CD1c-positive myeloid dendritic cell (primary cell): Measurements from ENCODE around the gene DIP2B.
A peak's percentile ranks its signal among the peaks of the same experiment; 100 is the strongest.
"Not testable (repeated sequence)": the region's sequence is repeated elsewhere in the genome, so short reads cannot be mapped to it uniquely, and the experiment has no call there.

Source experiments
- DNase-seq: peaks from one replicate; pipeline ENCODE4 v3.0.0-alpha.2; 2016; ENCODE audit errors: extremely low spot score

DIP2B gene

GRCh38 chr12:50765095-50765911 is 260.5 kb downstream of the DIP2B start:
- peak; percentile 71 for DNase-seq

- DNase-seq = no peak
Observed at GRCh38 chr12:50768391-50768790, 263.6 kb downstream of the DIP2B start.

- not testable (repeated sequence) for DNase-seq
Observed at GRCh38 chr12:50768813-50769212, 264.0 kb downstream of the DIP2B start.

DNA sequence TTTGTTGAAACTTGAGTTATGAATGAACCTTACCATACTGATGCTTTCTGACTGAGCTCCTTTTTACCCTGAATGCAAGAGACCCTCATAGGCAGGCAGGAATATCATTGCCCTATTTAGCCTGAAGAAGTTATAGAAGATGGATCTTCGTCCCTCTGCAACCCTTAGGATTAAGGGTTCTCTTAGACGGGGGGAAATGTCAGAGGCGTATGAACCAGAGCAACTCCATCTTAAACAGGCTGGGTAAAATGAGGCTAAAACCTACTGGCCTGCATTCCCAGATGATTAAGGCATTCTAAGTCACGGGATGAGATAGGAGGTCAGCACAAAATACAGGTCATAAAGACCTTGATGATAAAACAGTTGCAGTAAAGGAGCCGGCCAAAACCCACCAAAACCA is 266.6 kb downstream of the DIP2B start:
- DNase-seq = no peak

GRCh38 chr12:50772470-50772869 is 267.7 kb downstream of the DIP2B start:
- no peak for DNase-seq

GRCh38 chr12:50772877-50773276 is 268.1 kb downstream of the DIP2B start:
- no peak for DNase-seq

DNA sequence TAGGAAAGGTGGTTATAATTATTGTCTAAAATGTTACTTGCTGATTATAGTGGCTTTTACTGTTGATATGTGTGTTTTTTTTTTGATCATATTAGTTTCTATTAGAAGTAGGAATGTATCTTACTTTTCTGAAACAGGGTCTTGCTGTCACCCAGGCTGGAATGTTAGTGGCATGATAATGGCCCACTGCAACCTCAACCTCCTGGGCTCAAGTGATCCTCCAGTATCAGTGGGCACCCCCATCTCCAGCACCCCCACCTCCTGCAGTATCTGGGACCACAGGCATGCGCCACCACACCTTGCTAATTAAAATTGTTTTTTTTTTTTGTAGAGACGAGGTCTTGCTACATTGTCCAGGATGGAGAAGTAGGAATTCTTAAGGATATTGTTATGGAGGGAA is 270.5 kb downstream of the DIP2B start:
- no peak for DNase-seq

- no peak for DNase-seq
Observed at GRCh38 chr12:50776749-50777728, 272.3 kb downstream of the DIP2B start.

- DNase-seq = no peak
Observed at GRCh38 chr12:50778663-50779590, 274.1 kb downstream of the DIP2B start.

DNA sequence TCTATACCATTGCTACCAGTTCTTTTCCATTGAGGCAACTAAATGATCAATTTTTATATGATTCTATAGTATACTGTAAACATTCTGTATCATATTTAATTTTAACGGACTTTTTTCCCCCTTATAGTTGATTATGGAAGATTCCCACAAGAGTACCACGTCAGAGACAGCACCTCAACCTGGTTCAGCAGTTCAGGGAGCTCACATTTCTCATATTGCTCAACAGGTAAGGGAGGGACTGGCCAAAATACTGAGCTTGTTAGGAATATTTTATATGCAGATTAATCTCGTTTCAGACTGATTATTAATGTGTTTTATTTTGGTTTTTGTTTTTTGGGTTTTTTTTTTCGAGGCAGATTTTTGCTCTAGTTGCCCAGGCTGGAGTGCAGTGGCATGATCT is 275.2 kb downstream of the DIP2B start:
- DNase-seq = no peak

DNA sequence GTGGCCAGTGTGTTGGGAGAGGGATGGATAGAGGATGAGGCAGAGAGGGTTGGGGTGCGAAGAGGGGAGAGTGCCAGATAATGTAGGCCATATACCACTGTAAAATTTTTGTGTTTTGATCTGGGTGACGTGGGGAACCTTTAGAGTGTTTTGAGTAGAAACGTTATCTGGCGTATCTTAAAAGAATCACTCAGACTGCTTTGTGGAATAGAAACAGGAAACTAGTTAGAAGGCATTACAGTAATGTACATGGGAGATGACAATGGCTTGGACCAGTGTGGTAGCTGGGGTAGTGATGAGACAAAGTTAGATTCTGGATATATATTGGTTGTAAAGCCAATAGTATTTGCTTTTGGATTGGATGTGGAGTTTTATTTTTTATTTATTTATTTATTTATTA is 279.7 kb downstream of the DIP2B start:
- no peak for DNase-seq

DNA sequence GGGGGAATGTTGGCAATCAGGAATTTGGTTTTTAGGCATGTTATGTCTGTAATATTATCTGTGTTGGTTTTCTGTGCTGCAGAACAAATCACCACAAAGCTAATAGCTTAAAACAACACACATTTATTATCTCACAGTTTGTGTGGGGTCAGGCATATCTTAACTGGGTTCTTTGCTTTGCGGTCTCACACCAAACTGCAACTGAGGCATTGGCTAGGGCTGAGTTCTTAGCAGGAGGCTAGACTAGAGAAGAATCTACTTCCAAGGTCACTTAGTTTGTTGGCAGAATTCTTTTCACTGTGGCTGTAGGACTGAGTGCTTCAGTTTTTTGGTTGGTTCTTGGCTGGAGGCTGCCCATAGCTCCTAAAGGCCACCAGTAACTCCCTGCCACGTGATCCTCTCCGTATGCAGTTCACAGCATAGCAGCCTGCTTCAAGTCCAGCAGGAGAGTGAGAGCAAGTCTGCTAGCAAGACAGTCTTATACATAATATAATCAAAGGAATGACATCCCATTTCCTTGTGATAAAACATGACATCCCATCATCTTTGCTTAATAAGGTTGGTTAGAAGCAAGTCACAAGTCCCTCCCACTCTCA is 280.7 kb downstream of the DIP2B start:
- DNase-seq = no peak

DNA sequence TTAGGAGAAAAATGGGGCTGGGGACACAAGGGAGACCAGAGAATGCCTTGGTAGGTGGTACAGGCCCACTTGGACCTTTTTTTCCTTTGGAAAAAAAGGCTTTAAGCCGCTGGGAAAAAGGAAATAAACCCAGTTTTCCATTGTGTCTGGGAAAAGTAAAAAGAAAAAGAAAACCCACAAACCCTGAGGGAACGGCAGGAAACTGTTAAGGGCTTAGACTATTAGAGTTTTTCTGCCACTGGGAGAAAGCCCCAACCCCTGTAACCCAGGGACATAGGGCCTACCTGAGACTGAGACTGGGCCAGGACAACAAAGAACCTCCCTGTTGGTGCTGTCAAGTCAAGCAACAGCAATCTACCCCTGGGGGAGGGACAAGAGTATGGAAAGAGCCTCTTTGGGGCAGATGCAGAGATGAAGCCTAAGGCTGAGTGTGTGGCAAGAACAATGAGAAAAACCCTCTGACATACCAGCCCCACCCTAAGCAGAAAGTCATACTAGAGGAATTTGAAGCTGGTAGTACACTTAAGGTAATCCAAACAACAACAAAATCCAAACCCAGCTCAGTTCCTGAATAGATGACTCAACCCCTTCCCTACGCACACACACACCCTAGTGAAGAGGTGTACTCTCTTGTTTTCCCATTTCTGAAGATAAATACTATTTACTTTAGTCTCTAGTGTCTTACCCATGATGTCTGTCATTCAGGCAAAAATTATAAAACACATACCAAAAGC is 281.9 kb downstream of the DIP2B start:
- no peak for DNase-seq

GRCh38 chr12:50787618-50788017 is 282.8 kb downstream of the DIP2B start:
- no peak for DNase-seq

GRCh38 chr12:50788561-50788960 is 283.8 kb downstream of the DIP2B start:
- no peak for DNase-seq

GRCh38 chr12:50790081-50790480 is 285.3 kb downstream of the DIP2B start:
- no peak for DNase-seq
